Loucy (cell line): ENCODE results near the gene FZR1.
A peak's percentile ranks its signal among the peaks of the same experiment; 100 is the strongest.

Experiments
- H2AFZ ChIP-seq: fragments of 200-600 bp; sonication (generic); 2 replicates; pipeline ENCODE4 v1.6.0; 2016; ENCODE audit warnings: antibody characterized with exemption, mild to moderate bottlenecking, low read length, moderate library complexity
- H3F3A ChIP-seq: fragments of 200-600 bp; 2 replicates; pipeline ENCODE4 v1.6.0; 2016; ENCODE audit warnings: antibody characterized with exemption, low read depth, mild to moderate bottlenecking
- H3K27me3 ChIP-seq: fragments of 200-600 bp; sonication (generic); 2 replicates; pipeline ENCODE4 v1.6.1; 2014; ENCODE audit warnings: low read length, mild to moderate bottlenecking; ENCODE audit not compliant: insufficient read depth, poor library complexity, severe bottlenecking
- H3K36me3 ChIP-seq: fragments of 200-600 bp; sonication (generic); 2 replicates; pipeline ENCODE4 v1.6.1; 2016; ENCODE audit warnings: low read length; ENCODE audit not compliant: insufficient read depth
- H3K4me1 ChIP-seq: fragments of 200-600 bp; sonication (generic); 2 replicates; pipeline ENCODE4 v1.5.1; 2014; ENCODE audit warnings: low read length, mild to moderate bottlenecking; ENCODE audit not compliant: insufficient read depth, poor library complexity, severe bottlenecking
- H3K4me2 ChIP-seq: fragments of 200-600 bp; sonication (generic); 2 replicates; pipeline ENCODE4 v1.6.0; 2014; ENCODE audit warnings: antibody characterized with exemption, low read length, low read depth, mild to moderate bottlenecking; ENCODE audit not compliant: poor library complexity, severe bottlenecking
- H3K4me3 ChIP-seq: fragments of 200-600 bp; sonication (generic); 2 replicates; pipeline ENCODE4 v1.5.1; 2014; ENCODE audit warnings: low read length, mild to moderate bottlenecking, mixed read lengths; ENCODE audit not compliant: poor library complexity, severe bottlenecking
- H3K79me2 ChIP-seq: fragments of 200-600 bp; sonication (generic); 2 replicates; pipeline ENCODE4 v1.6.1; 2014; ENCODE audit warnings: low read length; ENCODE audit not compliant: insufficient read depth
- H3K9ac ChIP-seq: fragments of 200-600 bp; sonication (generic); 2 replicates; pipeline ENCODE4 v1.6.0; 2014; ENCODE audit warnings: mild to moderate bottlenecking, low read depth, low read length, moderate library complexity; ENCODE audit not compliant: poor library complexity, severe bottlenecking
- H3K9me2 ChIP-seq: fragments of 200-600 bp; sonication (generic); replicated peaks from 2 replicates; pipeline ENCODE4 v1.6.1; 2016; ENCODE audit warnings: low read depth, low read length, mixed read lengths
- H3K9me3 ChIP-seq: fragments of 200-600 bp; sonication (generic); 2 replicates; pipeline ENCODE4 v1.6.1; 2014; ENCODE audit warnings: mild to moderate bottlenecking, antibody characterized with exemption, low read length, low read depth; ENCODE audit not compliant: insufficient read depth
- H4K20me1 ChIP-seq: fragments of 200-600 bp; sonication (generic); 2 replicates; pipeline ENCODE4 v1.6.0; 2014; ENCODE audit warnings: antibody characterized with exemption, low read length, mild to moderate bottlenecking; ENCODE audit not compliant: insufficient read depth, poor library complexity, severe bottlenecking
- CTCF ChIP-seq: fragments of 200-600 bp; sonication (generic); conservative IDR thresholded peaks from 2 replicates; pipeline ENCODE4 v1.5.1; 2014; ENCODE audit warnings: mild to moderate bottlenecking, antibody characterized with exemption, low read length
- EZH2phosphoT487 ChIP-seq: fragments of 200-600 bp; IDR thresholded peaks from 2 replicates; pipeline ENCODE4 v1.6.1; 2018; ENCODE audit warnings: antibody characterized with exemption, mild to moderate bottlenecking, moderate library complexity, borderline replicate concordance

Gene FZR1

DNA sequence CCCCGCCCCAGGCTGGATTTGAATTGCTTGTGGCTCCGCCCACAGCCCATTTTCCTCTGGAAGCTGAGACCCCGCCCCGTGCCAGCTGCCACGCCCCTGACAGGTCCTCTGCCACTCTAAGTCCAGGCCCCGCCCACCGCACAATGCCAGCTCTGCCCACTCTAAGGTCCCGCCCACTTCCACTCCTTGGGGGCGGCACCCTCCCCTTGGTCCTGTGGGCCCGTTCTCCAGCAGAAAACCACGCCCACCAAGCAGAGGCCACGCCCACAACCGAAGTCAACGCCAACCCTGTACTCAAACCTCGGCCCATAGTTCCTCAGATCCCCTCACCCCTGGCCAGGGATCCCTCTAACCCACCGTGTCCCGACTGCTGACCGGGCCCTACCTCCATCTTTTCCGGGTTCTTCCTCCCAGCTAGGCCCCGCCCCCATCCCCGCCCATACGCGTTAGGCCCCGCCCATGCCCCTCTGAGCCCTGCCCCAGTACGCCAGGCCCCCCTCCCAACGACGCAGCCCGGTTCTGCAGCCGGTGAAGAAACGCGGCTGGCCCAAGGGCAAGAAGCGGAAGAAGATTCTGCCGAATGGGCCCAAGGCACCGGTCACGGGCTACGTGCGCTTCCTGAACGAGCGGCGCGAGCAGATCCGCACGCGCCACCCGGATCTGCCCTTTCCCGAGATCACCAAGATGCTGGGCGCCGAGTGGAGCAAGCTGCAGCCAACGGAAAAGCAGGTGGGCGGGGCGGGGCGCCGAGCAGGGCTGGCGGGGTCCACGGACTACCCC is 67.9 kb downstream of the FZR1 start:
- peak overlapping the region; percentile 85 for H3K4me2 ChIP-seq
- H3K9me3 ChIP-seq, result no peaks in the 10 kb centered on the region
- peaks cover 8% of the 10 kb centered on the region for H3K4me1 ChIP-seq
- H3F3A ChIP-seq, result no peaks in the 10 kb centered on the region
- no peaks in the 10 kb centered on the region for H3K27me3 ChIP-seq
- peaks cover 7% of the 10 kb centered on the region; the same call in 1 of the 2 replicates for H3K36me3 ChIP-seq
- peaks cover 9% of the 10 kb centered on the region for H3K79me2 ChIP-seq
- H3K4me3 ChIP-seq, result peak overlapping the region; percentile 99
- TF ChIP-seq CTCF, result no peak
- no peak for TF ChIP-seq EZH2phosphoT487
- peak overlapping the region; percentile 87 for H3K9ac ChIP-seq
- H4K20me1 ChIP-seq, result peaks cover 22% of the 10 kb centered on the region
- H3K9me2 ChIP-seq, result no peaks in the 10 kb centered on the region
- no peak overlapping the region for H2AFZ ChIP-seq

GRCh38 chr19:3575260-3575741 is 69.2 kb downstream of the FZR1 start:
- H3K4me1 ChIP-seq, result peaks cover 8% of the 10 kb centered on the region
- H3K36me3 ChIP-seq, result peaks cover 7% of the 10 kb centered on the region; the same call in 1 of the 2 replicates
- peaks cover 9% of the 10 kb centered on the region for H3K79me2 ChIP-seq
- H3K4me2 ChIP-seq, result no peak overlapping the region
- no peak overlapping the region for H2AFZ ChIP-seq
- H3K9me2 ChIP-seq, result no peaks in the 10 kb centered on the region
- no peaks in the 10 kb centered on the region for H3K27me3 ChIP-seq
- peaks cover 22% of the 10 kb centered on the region for H4K20me1 ChIP-seq
- H3K4me3 ChIP-seq, result no peak overlapping the region
- 0 out of 2 replicates have a peak, but pooled peaks cover 2% of the 10 kb centered on the region for H3F3A ChIP-seq
- no peak for TF ChIP-seq EZH2phosphoT487
- peak; percentile 45; the same call in 1 of the 2 replicates for TF ChIP-seq CTCF
- no peak overlapping the region for H3K9ac ChIP-seq
- no peaks in the 10 kb centered on the region for H3K9me3 ChIP-seq

DNA sequence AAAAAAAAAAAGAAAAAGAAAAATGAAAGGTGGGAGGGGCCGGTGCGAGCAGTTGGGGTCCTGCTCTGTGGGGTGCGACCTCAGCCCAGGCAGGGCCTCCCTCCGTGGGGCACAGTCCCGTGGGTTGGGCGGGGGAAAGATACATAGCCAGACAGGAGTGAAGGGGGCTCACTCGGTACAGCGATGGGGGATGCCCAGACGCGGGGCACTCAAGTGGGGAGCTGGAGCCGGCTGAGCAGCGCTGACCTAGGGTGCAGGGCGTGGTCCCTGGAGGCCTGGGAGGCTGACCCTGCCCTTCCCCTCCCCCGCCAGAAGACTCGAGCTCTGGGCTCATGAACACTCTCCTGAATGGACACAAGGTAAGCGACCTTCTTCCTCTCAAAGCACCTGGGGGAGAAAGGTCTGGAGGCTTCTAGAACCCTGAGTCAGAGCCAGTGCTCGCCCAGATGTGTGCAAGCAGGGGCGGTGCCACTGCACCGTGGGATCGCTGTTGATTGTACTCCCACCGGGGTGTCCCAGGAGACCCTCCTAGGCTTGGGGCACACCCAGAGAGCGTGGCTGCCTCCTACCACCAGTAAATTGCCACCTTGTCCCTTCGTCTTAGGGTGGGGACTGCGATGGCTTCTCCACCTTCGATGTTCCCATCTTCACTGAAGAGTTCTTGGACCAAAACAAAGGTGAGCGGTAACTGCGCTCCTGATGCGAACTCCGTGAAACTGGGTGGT is 70.0 kb downstream of the FZR1 start:
- Histone ChIP-seq H3K9me3 (no peaks in the 10 kb centered on the region), H2AFZ (no peak overlapping the region), H3K9me2 (no peaks in the 10 kb centered on the region), H3F3A (0 out of 2 replicates have a peak, but pooled peaks cover 3% of the 10 kb centered on the region), H3K79me2 (peaks cover 9% of the 10 kb centered on the region), H3K4me1 (peaks cover 8% of the 10 kb centered on the region), H3K27me3 (no peaks in the 10 kb centered on the region), H3K9ac (no peak overlapping the region), H3K4me3 (no peak overlapping the region), H3K36me3 (peaks cover 7% of the 10 kb centered on the region; the same call in 1 of the 2 replicates), H3K4me2 (no peak overlapping the region), H4K20me1 (peaks cover 22% of the 10 kb centered on the region)
- TF ChIP-seq CTCF (no peak), EZH2phosphoT487 (no peak)
